Activated T-cell treated with anti-CD3 and anti-CD28 coated beads, Interleukin-2, amount 50 U/mL, for 24 hours (primary cell): Measurements from ENCODE around the gene DMD.
"Not testable (repeated sequence)": the region's sequence is repeated elsewhere in the genome, so short reads cannot be mapped to it uniquely, and the experiment has no call there.

Experiments
- DNase-seq: peaks from one replicate; pipeline ENCODE4 v3.0.0-alpha.2; 2020
- H3K27ac Mint-ChIP-seq: 2 replicates; pipeline ENCODE4 v1.8.0; 2020; ENCODE audit warnings: mild to moderate bottlenecking, mixed read lengths
- H3K27me3 Mint-ChIP-seq: 2 replicates; pipeline ENCODE4 v1.8.0; 2020; ENCODE audit warnings: mixed read lengths
- H3K36me3 Mint-ChIP-seq: 2 replicates; pipeline ENCODE4 v1.8.0; 2020; ENCODE audit warnings: low read depth, mixed read lengths
- H3K4me1 Mint-ChIP-seq: 2 replicates; pipeline ENCODE4 v1.8.0; 2020; ENCODE audit warnings: low read depth, mixed read lengths
- H3K4me3 Mint-ChIP-seq: 2 replicates; pipeline ENCODE4 v1.8.0; 2020; ENCODE audit warnings: mild to moderate bottlenecking, moderate library complexity, mixed read lengths
- H3K9me3 Mint-ChIP-seq: 2 replicates; pipeline ENCODE4 v1.8.0; 2020; ENCODE audit warnings: mixed read lengths

The DMD gene

DNA sequence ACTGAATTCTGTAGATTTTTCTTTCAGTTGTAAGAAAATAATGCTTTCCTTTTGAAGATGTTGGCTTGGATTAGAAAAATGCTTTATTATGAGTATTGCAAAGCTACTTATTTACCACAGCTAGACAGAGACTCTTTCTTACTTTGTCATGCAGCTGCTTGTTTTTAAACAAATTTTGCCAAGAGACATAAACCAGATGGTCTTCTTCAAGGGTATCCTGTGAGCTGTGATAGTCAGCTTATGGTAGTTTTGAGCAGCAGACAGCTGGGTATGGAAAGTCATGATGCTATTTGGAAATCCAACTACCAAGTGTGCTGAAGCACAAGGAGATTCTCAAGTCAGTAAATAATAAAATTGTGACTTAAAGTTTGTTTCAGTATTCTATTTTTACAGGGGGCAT is 941.5 kb downstream of the DMD start:
- Mint-ChIP-seq H3K4me1 (no peaks in the 10 kb centered on the region), H3K36me3 (no peaks in the 10 kb centered on the region), H3K4me3 (no peak overlapping the region), H3K27me3 (peaks cover 12% of the 10 kb centered on the region), H3K27ac (no peak overlapping the region), H3K9me3 (peaks cover 5% of the 10 kb centered on the region)
- DNase-seq: no peak

DNA sequence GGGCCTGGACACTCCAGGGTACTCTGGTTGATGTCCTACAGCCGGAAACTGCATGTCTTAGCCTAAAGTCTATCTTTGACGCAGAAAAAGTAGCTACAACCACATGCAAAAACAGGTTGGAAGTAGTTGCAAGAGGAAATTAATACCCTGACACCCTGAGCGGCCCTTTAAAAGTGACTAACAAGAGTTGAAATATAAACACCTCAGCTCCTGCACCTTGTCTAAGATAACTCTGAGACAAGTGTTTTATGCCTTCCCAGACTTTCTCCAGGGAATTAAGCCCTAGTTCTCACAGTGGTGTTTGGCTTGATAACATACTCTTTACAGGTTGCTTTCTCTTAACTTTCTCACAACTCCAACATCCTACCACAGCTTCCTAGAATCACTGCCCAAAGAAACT is 943.1 kb downstream of the DMD start:
- no peak overlapping the region for H3K27ac Mint-ChIP-seq
- no peak for DNase-seq
- no peak overlapping the region for H3K4me3 Mint-ChIP-seq
- peaks cover 10% of the 10 kb centered on the region for H3K9me3 Mint-ChIP-seq
- H3K36me3 Mint-ChIP-seq: no peaks in the 10 kb centered on the region
- H3K4me1 Mint-ChIP-seq: no peaks in the 10 kb centered on the region
- H3K27me3 Mint-ChIP-seq: peaks cover 9% of the 10 kb centered on the region

DNA sequence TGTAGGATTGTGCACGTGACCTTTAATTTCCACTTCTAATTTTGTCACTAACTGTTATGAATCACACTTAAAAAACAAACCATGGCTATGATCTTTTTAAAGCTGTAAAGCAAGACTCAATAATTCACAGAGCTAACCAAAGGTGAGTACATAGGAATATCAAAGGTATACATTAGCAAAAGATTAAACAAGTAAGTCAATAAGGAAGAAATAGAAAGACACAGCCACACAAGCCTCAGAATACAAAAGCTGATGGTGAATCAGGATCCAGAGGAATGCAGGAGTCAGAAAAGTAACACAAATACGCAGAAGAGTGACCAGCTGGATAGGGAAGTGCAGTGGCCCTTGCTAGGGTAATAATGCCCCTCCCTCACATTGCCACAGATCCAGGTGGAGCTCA is 943.6 kb downstream of the DMD start:
- Mint-ChIP-seq H3K27ac (no peak overlapping the region), H3K36me3 (no peaks in the 10 kb centered on the region), H3K9me3 (peaks cover 12% of the 10 kb centered on the region), H3K27me3 (peaks cover 10% of the 10 kb centered on the region), H3K4me1 (no peaks in the 10 kb centered on the region), H3K4me3 (no peak overlapping the region)
- no peak for DNase-seq

DNA sequence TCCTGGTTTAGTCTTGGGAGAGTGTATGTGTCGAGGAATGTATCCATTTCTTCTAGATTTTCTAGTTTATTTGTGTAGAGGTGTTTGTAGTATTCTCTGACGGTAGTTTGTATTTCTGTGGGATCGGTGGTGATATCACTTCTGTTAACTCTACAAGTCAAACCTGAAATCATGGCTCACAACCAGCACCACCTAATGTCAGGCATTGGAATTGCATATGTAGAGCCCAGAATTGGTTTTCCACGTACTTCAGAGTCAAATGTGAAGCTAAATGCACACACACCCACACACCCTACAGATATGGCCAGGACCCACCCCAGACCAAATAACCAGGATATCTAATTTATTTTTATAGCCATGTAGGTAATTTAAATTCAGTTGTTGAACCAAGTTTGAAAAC is 964.7 kb downstream of the DMD start:
- not testable (repeated sequence) for H3K27me3 Mint-ChIP-seq, H3K4me3 Mint-ChIP-seq, H3K9me3 Mint-ChIP-seq, H3K4me1 Mint-ChIP-seq, H3K27ac Mint-ChIP-seq, H3K36me3 Mint-ChIP-seq, DNase-seq

DNA sequence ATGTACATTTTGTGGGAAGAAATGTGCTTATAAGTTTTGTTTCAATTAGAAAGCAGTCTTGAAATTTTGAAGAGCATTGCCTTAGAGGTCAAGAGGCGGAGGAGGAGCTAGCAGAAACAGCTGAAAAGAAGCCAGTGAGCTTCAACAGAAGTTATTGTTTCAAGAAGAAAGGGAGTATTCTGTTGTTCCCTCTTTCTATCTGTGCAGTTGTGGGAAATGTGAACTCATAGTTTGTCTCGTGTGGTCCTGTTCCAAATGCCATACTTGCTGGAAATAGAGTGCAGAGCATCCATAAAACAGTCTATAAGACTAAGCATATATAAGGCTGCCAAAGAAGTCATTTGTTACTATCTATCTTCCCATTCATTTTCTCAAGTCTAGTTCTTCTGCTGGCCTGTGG is 1015.7 kb downstream of the DMD start:
- no peaks in the 10 kb centered on the region for H3K4me1 Mint-ChIP-seq

DNA sequence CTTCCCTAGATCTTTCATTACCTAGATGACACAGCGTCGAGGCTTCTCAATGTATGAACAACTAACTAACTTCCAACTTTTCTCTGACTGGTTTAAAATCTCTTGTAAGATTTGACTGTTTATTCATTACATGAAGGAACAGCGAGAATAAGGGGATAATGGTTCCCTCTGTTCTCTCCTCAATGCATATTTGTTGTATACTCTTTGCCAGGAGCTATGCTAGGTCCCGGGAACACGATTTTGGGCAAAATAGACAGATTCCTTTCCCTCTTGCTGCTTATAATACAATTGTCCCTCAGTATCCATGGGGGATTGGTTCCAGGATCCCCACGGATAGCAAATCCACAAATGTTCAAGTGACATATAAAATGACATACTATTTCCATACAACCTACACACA is 1020.0 kb downstream of the DMD start:
- Mint-ChIP-seq H3K4me3 (no peak overlapping the region), H3K9me3 (no peaks in the 10 kb centered on the region), H3K27me3 (peaks cover 17% of the 10 kb centered on the region), H3K36me3 (no peaks in the 10 kb centered on the region), H3K4me1 (no peaks in the 10 kb centered on the region), H3K27ac (no peak overlapping the region)
- no peak for DNase-seq

More for the DNA sequence above, 1015.7 kb downstream of the DMD start:
- DNase-seq: no peak
- Mint-ChIP-seq H3K9me3 (no peaks in the 10 kb centered on the region), H3K4me3 (no peak overlapping the region), H3K36me3 (no peaks in the 10 kb centered on the region), H3K27ac (no peak overlapping the region), H3K27me3 (peaks cover 13% of the 10 kb centered on the region)

DNA sequence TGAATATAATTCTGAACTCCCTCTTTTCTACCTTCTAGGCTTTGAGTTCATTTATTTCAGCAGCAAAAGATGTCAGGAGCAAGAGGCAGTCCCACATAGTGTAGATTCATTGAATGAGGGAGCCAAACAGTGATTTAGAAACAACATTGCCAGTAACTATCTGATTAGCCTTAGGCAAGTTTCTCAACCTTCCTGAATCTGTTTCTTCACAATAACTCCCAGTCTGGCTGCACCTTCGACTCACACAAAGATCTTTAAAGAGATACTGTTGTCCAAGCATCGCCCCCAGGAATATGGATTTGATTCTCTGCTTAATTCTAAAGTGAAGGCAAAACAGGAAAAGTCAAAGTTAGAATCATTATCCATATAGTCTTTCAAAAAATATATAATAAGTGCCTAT is 1026.2 kb downstream of the DMD start:
- DNase-seq: no peak
- no peak overlapping the region for H3K4me3 Mint-ChIP-seq
- no peaks in the 10 kb centered on the region for H3K9me3 Mint-ChIP-seq
- H3K27me3 Mint-ChIP-seq: peaks cover 7% of the 10 kb centered on the region
- H3K36me3 Mint-ChIP-seq: no peaks in the 10 kb centered on the region
- no peaks in the 10 kb centered on the region for H3K4me1 Mint-ChIP-seq
- H3K27ac Mint-ChIP-seq: no peak overlapping the region

DNA sequence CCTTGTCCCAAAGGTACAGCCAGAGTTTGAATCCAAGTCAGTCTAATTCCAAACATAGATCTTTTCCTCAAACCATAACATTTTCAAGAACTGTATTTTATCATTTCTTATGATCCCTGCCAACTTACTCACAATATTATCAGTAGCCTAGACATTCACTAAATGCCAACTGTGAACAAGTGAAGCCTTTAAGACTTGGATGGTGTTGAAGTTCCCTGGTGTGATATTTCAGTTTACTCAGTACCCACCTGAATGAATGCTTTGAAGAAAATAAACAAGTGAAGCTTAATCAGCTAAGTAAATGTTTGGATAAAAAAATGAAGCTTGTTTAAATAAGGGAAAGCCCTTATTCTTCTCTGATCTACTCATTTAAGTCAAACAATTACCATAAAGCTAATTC is 1028.3 kb downstream of the DMD start:
- no peaks in the 10 kb centered on the region for H3K4me1 Mint-ChIP-seq
- peaks cover 11% of the 10 kb centered on the region for H3K27me3 Mint-ChIP-seq
- H3K9me3 Mint-ChIP-seq: no peaks in the 10 kb centered on the region
- no peak overlapping the region for H3K4me3 Mint-ChIP-seq
- no peak overlapping the region for H3K27ac Mint-ChIP-seq
- no peak for DNase-seq
- no peaks in the 10 kb centered on the region for H3K36me3 Mint-ChIP-seq

DNA sequence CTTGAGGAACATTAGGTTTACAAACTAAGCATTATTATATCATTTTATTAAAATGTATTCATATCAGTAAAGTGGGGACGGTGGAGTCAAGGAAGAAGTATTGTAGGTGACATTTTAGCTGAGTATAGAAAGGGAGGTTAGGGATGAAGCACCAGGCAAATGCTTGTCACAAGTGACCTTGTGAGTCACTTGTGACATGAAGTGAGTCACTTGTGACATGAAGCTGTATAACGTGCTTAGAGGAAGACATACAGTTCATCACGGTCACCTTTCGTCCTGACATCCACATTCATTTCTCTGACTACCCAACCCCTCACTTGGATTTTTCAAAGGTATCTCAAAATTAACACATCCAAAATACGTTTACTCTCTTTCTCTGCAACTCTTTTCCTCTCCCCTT is 1034.8 kb downstream of the DMD start:
- H3K27ac Mint-ChIP-seq: no peak overlapping the region
- no peaks in the 10 kb centered on the region for H3K36me3 Mint-ChIP-seq
- no peaks in the 10 kb centered on the region for H3K4me1 Mint-ChIP-seq
- H3K4me3 Mint-ChIP-seq: no peak overlapping the region
- H3K9me3 Mint-ChIP-seq: peaks cover 3% of the 10 kb centered on the region
- peaks cover 20% of the 10 kb centered on the region for H3K27me3 Mint-ChIP-seq
- no peak for DNase-seq

DNA sequence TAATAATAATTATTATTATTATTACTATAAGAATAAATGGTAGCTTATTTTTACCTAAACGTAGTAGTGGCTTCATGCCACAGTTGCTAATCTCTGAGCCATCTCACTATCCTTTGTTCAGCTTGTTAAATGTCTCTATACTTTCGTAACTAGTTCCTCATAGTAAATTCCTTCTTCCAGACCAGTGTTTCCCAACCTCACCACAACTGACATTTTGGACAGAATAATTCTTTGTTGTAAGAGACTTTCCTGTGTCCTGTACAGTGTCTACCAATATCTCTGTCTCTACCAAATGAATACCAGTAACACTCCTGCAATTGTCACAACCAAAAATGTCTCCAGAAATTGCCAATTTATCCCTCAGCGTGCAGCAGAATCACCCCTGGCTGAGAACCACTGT is 1040.9 kb downstream of the DMD start:
- peaks cover 4% of the 10 kb centered on the region for H3K9me3 Mint-ChIP-seq
- no peak for DNase-seq
- H3K4me3 Mint-ChIP-seq: no peak overlapping the region
- no peaks in the 10 kb centered on the region for H3K36me3 Mint-ChIP-seq
- H3K27me3 Mint-ChIP-seq: peaks cover 3% of the 10 kb centered on the region
- H3K27ac Mint-ChIP-seq: no peak overlapping the region
- no peaks in the 10 kb centered on the region for H3K4me1 Mint-ChIP-seq

DNA sequence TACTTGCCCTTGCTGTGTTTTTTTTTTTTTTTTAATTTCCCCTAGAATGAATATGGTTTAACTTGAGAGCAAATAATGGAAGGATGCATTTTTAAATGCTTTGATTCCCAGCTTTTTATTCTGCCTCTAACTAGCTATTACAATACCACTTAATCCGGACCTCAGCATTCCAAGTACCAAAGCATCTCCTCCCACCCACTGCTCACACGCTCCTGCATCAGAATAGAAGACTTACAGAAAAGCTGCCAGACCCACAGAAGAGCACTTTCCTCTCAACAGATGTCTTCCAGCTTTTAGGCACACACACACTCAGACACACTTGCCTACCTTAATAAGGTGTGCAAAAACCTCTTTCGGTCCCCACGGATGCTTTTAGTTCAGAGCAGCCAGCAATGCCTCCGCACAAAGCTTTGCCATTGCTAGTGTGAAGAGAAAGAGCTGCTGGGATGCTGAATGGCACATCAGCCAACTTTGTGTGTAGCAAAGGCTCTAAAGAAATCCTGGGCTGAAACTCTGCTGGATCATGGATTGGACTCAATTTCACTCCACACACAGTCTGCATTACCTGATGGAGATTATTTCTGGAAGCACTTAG is 1056.2 kb downstream of the DMD start:
- Mint-ChIP-seq H3K36me3 (no peaks in the 10 kb centered on the region), H3K4me3 (no peak overlapping the region), H3K4me1 (no peaks in the 10 kb centered on the region), H3K27me3 (no peaks in the 10 kb centered on the region), H3K9me3 (peaks cover 5% of the 10 kb centered on the region), H3K27ac (no peak overlapping the region)
- no peak for DNase-seq

DNA sequence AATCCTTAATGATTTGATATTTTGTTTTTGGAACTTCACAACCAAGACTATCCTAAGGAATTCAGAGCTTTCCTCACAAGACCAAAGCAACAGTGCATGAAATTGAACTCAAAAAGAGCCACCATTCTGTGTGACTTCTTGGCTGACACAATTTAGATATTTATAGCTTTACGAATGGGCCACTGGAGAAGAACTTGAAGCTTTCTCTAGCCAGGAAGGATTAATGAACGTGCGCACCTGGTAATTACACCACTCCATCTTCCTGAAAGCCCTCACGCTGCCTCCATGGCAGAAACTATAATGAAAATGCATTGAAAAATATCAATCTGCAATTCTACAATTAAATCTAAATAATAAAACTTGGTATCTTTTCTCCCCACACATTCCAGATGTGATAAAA is 1057.8 kb downstream of the DMD start:
- Mint-ChIP-seq H3K4me1 (no peaks in the 10 kb centered on the region), H3K27me3 (no peaks in the 10 kb centered on the region), H3K36me3 (no peaks in the 10 kb centered on the region), H3K27ac (no peak overlapping the region), H3K4me3 (no peak overlapping the region), H3K9me3 (peaks cover 3% of the 10 kb centered on the region)
- no peak for DNase-seq

DNA sequence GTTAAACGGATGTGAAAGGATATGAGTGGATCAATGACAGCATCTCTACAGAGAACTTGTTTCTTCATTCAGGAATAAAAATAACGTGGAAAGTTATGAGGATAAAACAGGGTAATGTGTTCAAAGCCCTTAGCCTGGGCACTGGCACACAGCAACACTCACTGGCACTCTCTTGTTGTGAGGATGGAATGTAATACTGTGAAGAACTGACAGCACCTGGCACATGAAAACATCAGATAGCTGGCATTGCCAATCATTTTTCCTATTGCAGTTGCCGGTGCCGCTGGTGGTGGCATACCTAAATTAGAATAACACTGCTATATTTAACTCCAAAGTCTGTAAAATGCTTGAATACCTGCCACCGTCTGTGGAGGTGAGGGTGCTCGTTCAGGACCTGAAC is 1061.2 kb downstream of the DMD start:
- Mint-ChIP-seq H3K27me3 (no peaks in the 10 kb centered on the region), H3K27ac (no peak overlapping the region), H3K4me1 (no peaks in the 10 kb centered on the region), H3K36me3 (no peaks in the 10 kb centered on the region), H3K4me3 (no peak overlapping the region), H3K9me3 (no peaks in the 10 kb centered on the region)
- no peak for DNase-seq

DNA sequence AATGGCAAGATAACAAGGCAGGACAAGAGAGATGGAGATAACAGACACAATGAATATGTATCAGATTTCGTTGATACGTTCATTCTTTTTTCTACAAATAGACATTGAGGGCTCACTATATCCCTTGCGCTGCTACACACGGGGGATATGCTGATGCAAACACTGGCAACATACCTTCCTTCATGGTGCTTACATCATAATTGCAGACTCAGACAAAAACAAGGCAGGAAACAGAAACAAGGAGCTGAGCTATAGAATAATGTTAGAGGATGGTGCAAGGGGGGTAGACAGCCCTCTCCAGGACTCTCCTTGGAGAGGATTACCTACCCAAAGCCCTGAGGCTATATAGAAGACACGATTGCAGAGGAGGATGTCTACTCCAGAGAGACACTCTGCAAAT is 1069.5 kb downstream of the DMD start:
- DNase-seq: no peak
- Mint-ChIP-seq H3K4me1 (no peaks in the 10 kb centered on the region), H3K9me3 (no peaks in the 10 kb centered on the region), H3K4me3 (no peak overlapping the region), H3K27ac (no peak overlapping the region), H3K36me3 (no peaks in the 10 kb centered on the region), H3K27me3 (no peaks in the 10 kb centered on the region)

DNA sequence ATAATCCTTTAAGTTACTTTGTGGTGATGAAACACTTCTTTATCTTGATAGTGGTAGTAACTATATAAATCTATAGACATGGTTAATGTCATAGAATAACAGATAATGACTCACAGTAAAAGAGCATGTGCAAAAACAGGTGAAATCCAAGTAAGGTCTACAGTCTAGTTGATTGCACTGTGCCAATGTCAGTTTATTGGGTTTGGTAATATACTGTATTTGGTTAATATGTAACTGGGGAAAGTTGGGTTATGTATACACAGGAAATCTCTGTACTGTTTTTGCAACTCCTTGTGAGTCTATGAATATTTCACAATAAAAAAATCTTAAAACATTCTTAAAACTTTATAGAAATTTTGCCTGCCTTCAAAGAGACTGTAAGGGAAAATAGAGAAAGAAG is 1071.9 kb downstream of the DMD start:
- Mint-ChIP-seq H3K4me1 (no peaks in the 10 kb centered on the region), H3K9me3 (no peaks in the 10 kb centered on the region), H3K36me3 (no peaks in the 10 kb centered on the region), H3K27ac (no peak overlapping the region), H3K27me3 (no peaks in the 10 kb centered on the region), H3K4me3 (no peak overlapping the region)
- no peak for DNase-seq

DNA sequence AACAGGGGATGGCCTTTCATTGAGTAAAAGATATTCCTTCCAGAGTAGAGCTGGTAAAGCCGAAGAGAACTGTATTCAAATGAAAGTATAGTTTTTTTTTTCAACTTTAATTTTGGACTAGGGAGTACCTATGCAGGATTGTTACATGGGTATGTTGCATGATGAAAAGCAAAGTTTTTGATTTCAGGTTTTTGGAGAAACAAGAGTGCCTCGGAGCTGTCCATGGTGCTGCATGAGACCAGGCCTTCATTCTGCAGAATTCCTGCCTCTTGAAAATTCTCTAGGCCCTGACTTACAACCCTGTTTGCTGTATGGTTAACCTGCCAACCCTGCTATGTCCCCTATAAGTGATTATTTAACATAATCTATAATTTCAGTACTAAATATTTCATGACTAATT is 1073.8 kb downstream of the DMD start:
- Mint-ChIP-seq H3K27me3 (peaks cover 2% of the 10 kb centered on the region), H3K27ac (no peak overlapping the region), H3K4me3 (no peak overlapping the region), H3K4me1 (no peaks in the 10 kb centered on the region), H3K9me3 (no peaks in the 10 kb centered on the region), H3K36me3 (no peaks in the 10 kb centered on the region)
- DNase-seq: no peak
